Osteocyte (in vitro differentiated cells): Measurements from ENCODE around the gene TRAF3IP1. TPM values are rescaled to one million over a fixed set of nuclear protein-coding genes. Genes with fewer than 3 reads are reported as not detected.

Experiments
- DNase-seq: peaks from one replicate; pipeline ENCODE4 v3.0.0; 2021; ENCODE audit warnings: mixed read lengths; ENCODE audit not compliant: unreplicated experiment; ENCODE audit errors: extremely low spot score
- H3K27ac Mint-ChIP-seq: one replicate; pipeline ENCODE4 v1.8.0; 2021; ENCODE audit warnings: mild to moderate bottlenecking, mixed read lengths; ENCODE audit not compliant: unreplicated experiment
- H3K27me3 Mint-ChIP-seq: one replicate; pipeline ENCODE4 v1.8.0; 2021; ENCODE audit warnings: mixed read lengths; ENCODE audit not compliant: unreplicated experiment
- H3K36me3 Mint-ChIP-seq: one replicate; pipeline ENCODE4 v1.8.0; 2021; ENCODE audit warnings: mixed read lengths; ENCODE audit not compliant: unreplicated experiment
- H3K4me1 Mint-ChIP-seq: one replicate; pipeline ENCODE4 v1.8.0; 2021; ENCODE audit warnings: mixed read lengths; ENCODE audit not compliant: unreplicated experiment
- H3K4me3 Mint-ChIP-seq: one replicate; pipeline ENCODE4 v1.8.0; 2021; ENCODE audit warnings: mild to moderate bottlenecking, moderate library complexity, mixed read lengths; ENCODE audit not compliant: unreplicated experiment
- H3K9me3 Mint-ChIP-seq: one replicate; pipeline ENCODE4 v1.8.0; 2021; ENCODE audit warnings: mixed read lengths; ENCODE audit not compliant: unreplicated experiment
- total RNA-seq: library from RNA; stranded (reverse); gene quantifications from 2 replicates; pipeline ENCODE4 v1.2.1, GENCODE V29; 2021
- TF ChIP-seq, protein P1 (sequence below): fragments of 200-600 bp; sonication (generic); IDR thresholded peaks from 2 replicates; pipeline ENCODE4 v1.5.0; 2021; ENCODE audit warnings: antibody characterized with exemption, mild to moderate bottlenecking, moderate library complexity

The TRAF3IP1 gene
- total RNA-seq, 1 donor from 2014 or later, result 19.4 TPM

DNA sequence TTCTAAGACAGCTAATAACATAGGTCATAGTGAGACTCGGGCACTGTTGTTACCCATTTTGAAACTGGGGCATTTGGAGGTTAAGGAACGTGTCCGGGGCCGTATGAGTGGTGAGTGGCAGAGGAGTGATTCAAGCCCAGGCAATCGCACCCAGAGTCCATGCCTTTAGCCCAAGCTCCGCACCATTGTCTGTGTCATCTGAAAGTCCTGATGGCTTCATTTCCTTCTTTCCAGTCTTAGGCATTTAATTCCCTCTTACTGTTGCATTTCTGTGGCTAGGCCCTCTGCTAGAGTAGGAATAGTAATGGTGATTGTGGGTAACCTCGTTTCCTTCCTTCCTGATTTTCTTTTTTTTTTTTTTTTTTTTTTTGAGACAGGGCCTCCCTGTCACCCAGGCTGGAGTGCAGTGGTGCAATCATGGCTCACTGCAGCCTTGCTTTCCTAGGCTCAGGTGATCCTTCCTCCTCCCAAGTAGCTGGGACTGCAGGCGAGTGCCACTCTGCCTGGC is 56.6 kb downstream of the TRAF3IP1 start:
- no peaks in the 10 kb centered on the region for H3K9me3 Mint-ChIP-seq

DNA sequence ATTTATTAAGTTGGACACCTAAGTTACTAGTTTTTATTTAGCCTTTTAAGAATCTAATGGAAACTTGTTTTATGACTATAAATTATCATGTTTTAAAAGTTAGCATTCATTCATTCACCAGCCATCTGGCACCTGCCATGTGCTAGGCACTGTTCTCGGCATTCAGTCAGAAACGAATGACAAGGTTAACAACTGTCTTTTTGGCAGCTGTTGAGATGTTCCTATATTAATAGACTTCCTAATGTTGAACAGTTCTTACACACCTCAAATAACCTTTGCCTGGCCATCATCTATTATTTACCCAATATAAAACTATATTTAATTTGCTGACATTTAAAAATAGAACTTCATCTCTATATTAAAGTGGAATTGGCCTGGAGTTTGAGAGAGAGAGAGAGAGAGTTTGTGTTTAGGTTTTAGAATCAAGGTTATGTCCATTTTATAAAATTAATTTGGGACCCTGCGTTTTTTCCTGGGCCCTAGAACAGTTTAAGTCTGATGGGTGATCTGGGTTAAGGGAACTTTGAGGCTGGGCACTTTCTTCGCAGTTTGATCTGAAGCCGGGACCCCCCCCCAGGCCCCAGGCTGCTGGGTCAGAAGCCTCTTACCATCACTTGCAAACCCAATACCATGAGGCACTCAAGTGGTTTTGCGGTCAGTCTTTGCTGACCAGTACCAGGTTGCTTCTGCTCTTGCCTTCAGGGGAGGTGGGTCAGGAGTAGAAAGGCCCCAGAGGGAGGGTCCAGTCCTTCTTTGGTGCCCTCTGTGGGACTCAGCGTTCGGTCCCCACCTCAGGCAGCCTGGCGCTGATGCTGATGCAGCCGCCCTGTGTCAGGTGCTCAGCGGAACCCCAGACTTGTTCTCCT is 58.1 kb downstream of the TRAF3IP1 start:
- TF ChIP-seq, protein P1, sequence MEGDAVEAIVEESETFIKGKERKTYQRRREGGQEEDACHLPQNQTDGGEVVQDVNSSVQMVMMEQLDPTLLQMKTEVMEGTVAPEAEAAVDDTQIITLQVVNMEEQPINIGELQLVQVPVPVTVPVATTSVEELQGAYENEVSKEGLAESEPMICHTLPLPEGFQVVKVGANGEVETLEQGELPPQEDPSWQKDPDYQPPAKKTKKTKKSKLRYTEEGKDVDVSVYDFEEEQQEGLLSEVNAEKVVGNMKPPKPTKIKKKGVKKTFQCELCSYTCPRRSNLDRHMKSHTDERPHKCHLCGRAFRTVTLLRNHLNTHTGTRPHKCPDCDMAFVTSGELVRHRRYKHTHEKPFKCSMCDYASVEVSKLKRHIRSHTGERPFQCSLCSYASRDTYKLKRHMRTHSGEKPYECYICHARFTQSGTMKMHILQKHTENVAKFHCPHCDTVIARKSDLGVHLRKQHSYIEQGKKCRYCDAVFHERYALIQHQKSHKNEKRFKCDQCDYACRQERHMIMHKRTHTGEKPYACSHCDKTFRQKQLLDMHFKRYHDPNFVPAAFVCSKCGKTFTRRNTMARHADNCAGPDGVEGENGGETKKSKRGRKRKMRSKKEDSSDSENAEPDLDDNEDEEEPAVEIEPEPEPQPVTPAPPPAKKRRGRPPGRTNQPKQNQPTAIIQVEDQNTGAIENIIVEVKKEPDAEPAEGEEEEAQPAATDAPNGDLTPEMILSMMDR, result no peak
- H3K4me1 Mint-ChIP-seq, result peaks cover 29% of the 10 kb centered on the region
- H3K36me3 Mint-ChIP-seq, result peaks cover 18% of the 10 kb centered on the region
- no peaks in the 10 kb centered on the region for H3K27me3 Mint-ChIP-seq
- no peak for DNase-seq
- no peak overlapping the region for H3K4me3 Mint-ChIP-seq
- H3K9me3 Mint-ChIP-seq, result no peaks in the 10 kb centered on the region
- no peak overlapping the region for H3K27ac Mint-ChIP-seq

More for the DNA sequence above, 56.6 kb downstream of the TRAF3IP1 start:
- Mint-ChIP-seq H3K4me1 (peaks cover 29% of the 10 kb centered on the region), H3K27me3 (no peaks in the 10 kb centered on the region), H3K4me3 (no peak overlapping the region), H3K36me3 (peaks cover 12% of the 10 kb centered on the region), H3K27ac (no peak overlapping the region)
- TF ChIP-seq, protein P1, result no peak
- no peak for DNase-seq

DNA sequence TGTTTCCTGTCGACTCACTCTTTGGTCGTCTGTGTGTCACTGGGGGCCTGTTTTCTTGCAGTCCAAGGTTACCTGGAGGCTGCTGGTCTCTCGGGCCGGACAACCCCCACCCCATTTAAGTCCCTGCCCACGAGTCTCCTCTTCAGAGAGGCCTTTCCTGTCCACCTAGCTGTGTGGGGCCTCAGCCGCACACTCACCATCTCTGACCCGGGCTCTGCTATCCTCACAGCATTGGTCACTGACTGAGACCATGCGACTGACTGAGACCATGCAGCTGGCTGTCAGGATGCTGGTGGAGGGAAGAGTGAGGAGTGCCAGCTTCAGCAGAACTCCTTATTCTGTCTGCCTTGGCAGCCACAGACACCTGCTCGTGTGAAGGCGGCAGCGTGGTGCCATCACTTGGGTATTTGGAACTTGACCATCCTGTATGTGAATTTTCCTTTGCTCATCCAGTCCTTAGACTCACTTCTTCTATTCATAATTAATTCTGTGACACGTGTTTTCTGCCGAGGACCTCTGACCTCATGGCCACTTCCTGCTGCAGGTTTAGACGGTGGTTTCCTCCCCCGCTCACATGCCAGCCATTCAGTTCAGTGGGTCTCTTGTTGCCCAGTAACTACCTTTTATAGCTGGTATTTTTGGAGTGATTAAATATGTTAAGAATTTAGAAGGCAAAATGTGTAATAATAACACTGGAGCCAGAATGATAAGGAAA is 58.9 kb downstream of the TRAF3IP1 start:
- TF ChIP-seq, protein P1, result no peak
- Mint-ChIP-seq H3K9me3 (no peaks in the 10 kb centered on the region), H3K27me3 (no peaks in the 10 kb centered on the region), H3K4me1 (peaks cover 29% of the 10 kb centered on the region), H3K4me3 (no peak overlapping the region), H3K36me3 (peaks cover 15% of the 10 kb centered on the region), H3K27ac (peak overlapping the region; percentile 88)
- DNase-seq, result no peak

DNA sequence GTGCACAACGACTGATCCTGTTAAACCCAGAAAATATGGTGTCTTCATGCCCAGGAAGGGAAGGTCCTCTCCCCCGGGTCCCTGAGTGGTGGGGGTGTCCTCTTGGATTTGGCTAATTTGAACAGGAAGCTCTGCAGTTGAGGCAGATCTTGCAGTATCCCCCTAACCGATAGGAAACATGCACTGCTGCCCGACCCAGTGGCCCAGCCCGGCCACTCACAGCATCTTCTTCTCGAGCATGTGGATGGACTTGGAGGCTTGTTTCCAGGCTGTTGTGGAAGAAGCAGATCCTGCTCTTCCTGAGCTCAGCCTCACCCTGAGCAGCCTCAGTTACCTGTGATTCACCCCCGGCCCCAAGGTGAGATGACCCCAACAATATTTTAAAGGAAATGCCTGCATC is 60.0 kb downstream of the TRAF3IP1 start:
- DNase-seq, result no peak
- Mint-ChIP-seq H3K4me1 (peaks cover 29% of the 10 kb centered on the region), H3K36me3 (peaks cover 15% of the 10 kb centered on the region), H3K9me3 (no peaks in the 10 kb centered on the region), H3K4me3 (no peak overlapping the region), H3K27ac (peak overlapping the region; percentile 69), H3K27me3 (no peaks in the 10 kb centered on the region)
- TF ChIP-seq, protein P1, result no peak

- Mint-ChIP-seq H3K4me3 (no peak overlapping the region), H3K36me3 (peaks cover 15% of the 10 kb centered on the region)
- no peak for DNase-seq
Observed at GRCh38 chr2:238380785-238381184, 60.5 kb downstream of the TRAF3IP1 start.

More at GRCh38 chr2:238380785-238381184, 60.5 kb downstream of the TRAF3IP1 start:
- TF ChIP-seq, protein P1, result no peak
- Mint-ChIP-seq H3K27me3 (no peaks in the 10 kb centered on the region), H3K4me1 (peaks cover 26% of the 10 kb centered on the region), H3K9me3 (no peaks in the 10 kb centered on the region), H3K27ac (peak overlapping the region; percentile 69)
